Spinal cord (tissue), 10 donors: Measurements from ENCODE around the gene SEBOX. TPM values are rescaled to one million over a fixed set of nuclear protein-coding genes. Genes with fewer than 3 reads are reported as not detected.

Experiments used
- DNase-seq, 6 donors: peaks; one replicate each; pipeline versions ENCODE4 v3.0.0 to v3.0.0-alpha.2; 2013 to 2015; ENCODE audit warnings: low spot score in 6 of 6, low read depth in 4 of 6
- H3K27ac ChIP-seq: one replicate; pipeline ENCODE4 v1.5.1; 2013; ENCODE audit warnings: low read depth, low read length, control low read depth
- H3K27me3 ChIP-seq: one replicate; pipeline ENCODE4 v1.6.1; 2013; ENCODE audit warnings: low read length; ENCODE audit not compliant: control insufficient read depth, insufficient read depth
- H3K36me3 ChIP-seq: one replicate; pipeline ENCODE4 v1.6.1; 2013; ENCODE audit warnings: low read length; ENCODE audit not compliant: control insufficient read depth, insufficient read depth
- H3K4me1 ChIP-seq: one replicate; pipeline ENCODE4 v1.6.1; 2013; ENCODE audit warnings: low read length; ENCODE audit not compliant: control insufficient read depth, insufficient read depth
- H3K4me3 ChIP-seq: one replicate; pipeline ENCODE4 v1.5.1; 2013; ENCODE audit warnings: low read depth, low read length, control low read depth
- H3K9me3 ChIP-seq: one replicate; pipeline ENCODE4 v1.6.1; 2013; ENCODE audit warnings: low read length; ENCODE audit not compliant: control insufficient read depth, insufficient read depth
- WGBS: methylation state at CpG from one replicate; pipeline ENCODE4 v1.1.5; 2013; ENCODE audit warnings: missing lambda C conversion rate; ENCODE audit not compliant: insufficient coverage; 5-methylcytosine and 5-hydroxymethylcytosine counted together
- polyA plus RNA-seq, 2 donors: library from polyadenylated mRNA; unstranded; fragments of 120-200 nt; gene quantifications; one replicate each; pipeline ENCODE4 v1.2.1, GENCODE V29; 2013; ENCODE audit not compliant: insufficient read length in 2 of 2
- total RNA-seq, 2 donors: library from RNA; depleted of rRNA in 1 of 2; stranded (reverse); fragments of 120-200 nt in 1 of 2; fragments of >200 nt in 1 of 2; gene quantifications; one replicate each; pipeline versions ENCODE4 v1.2.3 to v1.2.4, GENCODE V29; 2013 to 2014
- donor health status: healthy.

Gene SEBOX
- total and polyA plus RNA-seq, 4 donors, result 0.32 TPM; not detected in 3

- Histone ChIP-seq H3K27me3 (no peaks in the 10 kb centered on the region), H3K4me1 (no peaks in the 10 kb centered on the region), H3K4me3 (no peak overlapping the region), H3K27ac (no peak overlapping the region), H3K9me3 (no peaks in the 10 kb centered on the region), H3K36me3 (peaks cover 83% of the 10 kb centered on the region)
- DNase-seq, result no peak
- WGBS, result 80% methylated on average over 1 of the region's 2 CpGs
Observed at GRCh38 chr17:28395426-28395825, 30.4 kb upstream of the SEBOX start.

- Histone ChIP-seq H3K4me3 (no peak overlapping the region), H3K27me3 (no peaks in the 10 kb centered on the region), H3K4me1 (no peaks in the 10 kb centered on the region), H3K36me3 (peaks cover 80% of the 10 kb centered on the region), H3K27ac (no peak overlapping the region), H3K9me3 (no peaks in the 10 kb centered on the region)
- 86% methylated on average over 5 of the region's 7 CpGs for WGBS
- DNase-seq, result no peak
Observed at GRCh38 chr17:28394337-28395116, 29.5 kb upstream of the SEBOX start.

GRCh38 chr17:28392491-28392890 is 27.5 kb upstream of the SEBOX start:
- DNase-seq, result no peak
- 65% methylated on average over 5 of the region's 10 CpGs for WGBS
- H3K9me3 ChIP-seq, result no peaks in the 10 kb centered on the region
- no peaks in the 10 kb centered on the region for H3K4me1 ChIP-seq
- no peaks in the 10 kb centered on the region for H3K27me3 ChIP-seq
- H3K27ac ChIP-seq, result no peak overlapping the region
- peaks cover 77% of the 10 kb centered on the region for H3K36me3 ChIP-seq
- H3K4me3 ChIP-seq, result no peak overlapping the region

- no peaks in the 10 kb centered on the region for H3K9me3 ChIP-seq
- no peaks in the 10 kb centered on the region for H3K27me3 ChIP-seq
- H3K36me3 ChIP-seq, result peaks cover 74% of the 10 kb centered on the region
- no peak for DNase-seq
- H3K27ac ChIP-seq, result no peak overlapping the region
- WGBS, result 66% methylated on average over 2 of the region's 2 CpGs
- H3K4me3 ChIP-seq, result no peak overlapping the region
- H3K4me1 ChIP-seq, result no peaks in the 10 kb centered on the region
Observed at GRCh38 chr17:28391401-28391800, 26.4 kb upstream of the SEBOX start.

GRCh38 chr17:28390984-28391383 is 26.0 kb upstream of the SEBOX start:
- Histone ChIP-seq H3K36me3 (peaks cover 70% of the 10 kb centered on the region), H3K27ac (no peak overlapping the region), H3K4me1 (no peaks in the 10 kb centered on the region), H3K9me3 (no peaks in the 10 kb centered on the region), H3K27me3 (no peaks in the 10 kb centered on the region), H3K4me3 (no peak overlapping the region)
- no peak for DNase-seq
- no CpG with 5 or more reads among the region's 1 CpG for WGBS

- Histone ChIP-seq H3K4me3 (no peak overlapping the region), H3K4me1 (no peaks in the 10 kb centered on the region), H3K27ac (no peak overlapping the region), H3K36me3 (peaks cover 66% of the 10 kb centered on the region), H3K9me3 (no peaks in the 10 kb centered on the region), H3K27me3 (no peaks in the 10 kb centered on the region)
- no CpG with 5 or more reads among the region's 2 CpGs for WGBS
- DNase-seq, result no peak
Observed at GRCh38 chr17:28390563-28390962, 25.6 kb upstream of the SEBOX start.

GRCh38 chr17:28390141-28390540 is 25.1 kb upstream of the SEBOX start:
- no peaks in the 10 kb centered on the region for H3K4me1 ChIP-seq
- DNase-seq, result no peak
- H3K9me3 ChIP-seq, result no peaks in the 10 kb centered on the region
- no peak overlapping the region for H3K27ac ChIP-seq
- H3K4me3 ChIP-seq, result no peak overlapping the region
- H3K27me3 ChIP-seq, result no peaks in the 10 kb centered on the region
- WGBS, result no CpG with 5 or more reads among the region's 1 CpG
- peaks cover 66% of the 10 kb centered on the region for H3K36me3 ChIP-seq

GRCh38 chr17:28388106-28388505 is 23.1 kb upstream of the SEBOX start:
- peaks cover 70% of the 10 kb centered on the region for H3K36me3 ChIP-seq
- DNase-seq, result no peak
- H3K9me3 ChIP-seq, result no peaks in the 10 kb centered on the region
- no peak overlapping the region for H3K27ac ChIP-seq
- no peak overlapping the region for H3K4me3 ChIP-seq
- peaks cover 11% of the 10 kb centered on the region for H3K4me1 ChIP-seq
- H3K27me3 ChIP-seq, result no peaks in the 10 kb centered on the region
- 94% methylated on average over 8 of the region's 11 CpGs for WGBS

- no peaks in the 10 kb centered on the region for H3K9me3 ChIP-seq
- peak in 1 of 6 donors; percentile 65 for DNase-seq
- H3K4me1 ChIP-seq, result peaks cover 16% of the 10 kb centered on the region
- peaks cover 59% of the 10 kb centered on the region for H3K36me3 ChIP-seq
- no peak overlapping the region for H3K27ac ChIP-seq
- no peaks in the 10 kb centered on the region for H3K27me3 ChIP-seq
- no peak overlapping the region for H3K4me3 ChIP-seq
Observed at GRCh38 chr17:28386391-28386790, 21.4 kb upstream of the SEBOX start.

- no peaks in the 10 kb centered on the region for H3K27me3 ChIP-seq
- DNase-seq, result no peak
- 92% methylated on average over 2 of the region's 8 CpGs for WGBS
- H3K27ac ChIP-seq, result no peak overlapping the region
- no peak overlapping the region for H3K4me3 ChIP-seq
- H3K9me3 ChIP-seq, result no peaks in the 10 kb centered on the region
- peaks cover 54% of the 10 kb centered on the region for H3K36me3 ChIP-seq
- H3K4me1 ChIP-seq, result peaks cover 23% of the 10 kb centered on the region
Observed at GRCh38 chr17:28385406-28385805, 20.4 kb upstream of the SEBOX start.
